ENCODE measurements around the gene ASCC1.
"Not testable (repeated sequence)": the region's sequence is repeated elsewhere in the genome, so short reads cannot be mapped to it uniquely, and the experiment has no call there.

DNA sequence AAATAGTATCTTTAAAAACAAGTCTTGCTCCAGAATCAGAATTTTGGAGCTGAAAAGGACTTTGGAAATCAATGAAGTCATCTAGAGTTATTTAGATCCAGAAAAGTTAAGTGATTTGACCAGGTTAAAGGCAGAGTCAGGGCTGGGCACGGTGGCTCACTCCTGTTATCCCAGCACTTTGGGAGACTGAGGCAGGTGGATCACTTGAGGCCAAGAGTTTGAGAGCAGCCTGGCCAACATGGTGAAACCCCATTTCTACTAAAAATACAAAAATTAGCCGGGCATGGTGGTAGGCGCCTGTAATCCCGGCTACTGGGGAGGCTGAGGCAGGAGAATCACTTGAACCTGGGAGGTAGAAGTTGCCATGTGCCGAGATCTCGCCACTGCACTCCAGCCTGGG is 8.1 kb upstream of the ASCC1 start:
- TF ChIP-seq, protein P1, sequence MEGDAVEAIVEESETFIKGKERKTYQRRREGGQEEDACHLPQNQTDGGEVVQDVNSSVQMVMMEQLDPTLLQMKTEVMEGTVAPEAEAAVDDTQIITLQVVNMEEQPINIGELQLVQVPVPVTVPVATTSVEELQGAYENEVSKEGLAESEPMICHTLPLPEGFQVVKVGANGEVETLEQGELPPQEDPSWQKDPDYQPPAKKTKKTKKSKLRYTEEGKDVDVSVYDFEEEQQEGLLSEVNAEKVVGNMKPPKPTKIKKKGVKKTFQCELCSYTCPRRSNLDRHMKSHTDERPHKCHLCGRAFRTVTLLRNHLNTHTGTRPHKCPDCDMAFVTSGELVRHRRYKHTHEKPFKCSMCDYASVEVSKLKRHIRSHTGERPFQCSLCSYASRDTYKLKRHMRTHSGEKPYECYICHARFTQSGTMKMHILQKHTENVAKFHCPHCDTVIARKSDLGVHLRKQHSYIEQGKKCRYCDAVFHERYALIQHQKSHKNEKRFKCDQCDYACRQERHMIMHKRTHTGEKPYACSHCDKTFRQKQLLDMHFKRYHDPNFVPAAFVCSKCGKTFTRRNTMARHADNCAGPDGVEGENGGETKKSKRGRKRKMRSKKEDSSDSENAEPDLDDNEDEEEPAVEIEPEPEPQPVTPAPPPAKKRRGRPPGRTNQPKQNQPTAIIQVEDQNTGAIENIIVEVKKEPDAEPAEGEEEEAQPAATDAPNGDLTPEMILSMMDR (IDR thresholded peaks at IDR 0.05; ENCODE audit: insufficient read depth, low read length, poor library complexity, severe bottlenecking) = not testable (repeated sequence)
- TF ChIP-seq EZH2phosphoT487 (conservative IDR thresholded peaks at IDR 0.05; ENCODE audit: low read length) = not testable (repeated sequence)

Measured in SU-DHL-6 (cell line).